ENCODE measurements around the gene WDR6.

GRCh38 chr3:48962340-48962739 is 44.9 kb upstream of the WDR6 start:
- TF ChIP-seq, protein P1, sequence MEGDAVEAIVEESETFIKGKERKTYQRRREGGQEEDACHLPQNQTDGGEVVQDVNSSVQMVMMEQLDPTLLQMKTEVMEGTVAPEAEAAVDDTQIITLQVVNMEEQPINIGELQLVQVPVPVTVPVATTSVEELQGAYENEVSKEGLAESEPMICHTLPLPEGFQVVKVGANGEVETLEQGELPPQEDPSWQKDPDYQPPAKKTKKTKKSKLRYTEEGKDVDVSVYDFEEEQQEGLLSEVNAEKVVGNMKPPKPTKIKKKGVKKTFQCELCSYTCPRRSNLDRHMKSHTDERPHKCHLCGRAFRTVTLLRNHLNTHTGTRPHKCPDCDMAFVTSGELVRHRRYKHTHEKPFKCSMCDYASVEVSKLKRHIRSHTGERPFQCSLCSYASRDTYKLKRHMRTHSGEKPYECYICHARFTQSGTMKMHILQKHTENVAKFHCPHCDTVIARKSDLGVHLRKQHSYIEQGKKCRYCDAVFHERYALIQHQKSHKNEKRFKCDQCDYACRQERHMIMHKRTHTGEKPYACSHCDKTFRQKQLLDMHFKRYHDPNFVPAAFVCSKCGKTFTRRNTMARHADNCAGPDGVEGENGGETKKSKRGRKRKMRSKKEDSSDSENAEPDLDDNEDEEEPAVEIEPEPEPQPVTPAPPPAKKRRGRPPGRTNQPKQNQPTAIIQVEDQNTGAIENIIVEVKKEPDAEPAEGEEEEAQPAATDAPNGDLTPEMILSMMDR (IDR thresholded peaks at IDR 0.05), result no peak
- no peak for TF ChIP-seq POLR2A (IDR thresholded peaks at IDR 0.05)
